K562 (cell line): ENCODE measurements around the gene PLEKHG1.

Experiments used
- BACH1 ChIP-seq: fragments of 200-800 bp; sonication (Bioruptor generic); IDR thresholded peaks from 2 replicates; pipeline ENCODE4 v1.6.1; 2016; ENCODE audit warnings: missing genetic modification characterization, missing compliant biosample characterization
- BRD9 ChIP-seq: fragments of 450-650 bp; IDR thresholded peaks from 2 replicates; pipeline ENCODE4 v1.6.1; 2018; ENCODE audit warnings: low read depth; ENCODE audit not compliant: partially characterized antibody
- CEBPB ChIP-seq: fragments of 450-650 bp; IDR thresholded peaks from 2 replicates; pipeline ENCODE4 v1.6.1; 2016; ENCODE audit warnings: missing genetic modification characterization, missing compliant biosample characterization
- CGGBP1 ChIP-seq: fragments of 250-450 bp; sonication (Bioruptor Pico); IDR thresholded peaks from 2 replicates; pipeline ENCODE4 v1.9.0; 2021; ENCODE audit warnings: mild to moderate bottlenecking
- KLF6 ChIP-seq: fragments of 250-450 bp; sonication (Bioruptor Pico); IDR thresholded peaks from 2 replicates; pipeline ENCODE4 v1.4.0; 2020; ENCODE audit warnings: mild to moderate bottlenecking, moderate library complexity, borderline replicate concordance
- MYBL2 ChIP-seq, 2 experiments: fragments of 450-650 bp in 1 of 2; sonication (generic) in 1 of 2; formaldehyde crosslinking in 1 of 2; IDR thresholded peaks; 2 replicates each; pipeline versions ENCODE4 v1.6.1 to v1.8.1; 2017 to 2022; ENCODE audit warnings: borderline replicate concordance in 1 of 2, inconsistent platforms in 1 of 2, low read depth in 1 of 2, mild to moderate bottlenecking in 1 of 2, missing genetic modification reagents in 1 of 2, moderate library complexity in 1 of 2
- POLR2A ChIP-seq: fragments of 450-650 bp; conservative IDR thresholded peaks from 2 replicates; pipeline ENCODE4 v1.6.1; 2016
- SMAD4 ChIP-seq: fragments of 250-450 bp; sonication (Bioruptor Pico); conservative IDR thresholded peaks from 2 replicates; pipeline ENCODE4 v1.8.0; 2021; ENCODE audit warnings: inconsistent platforms, mild to moderate bottlenecking, moderate library complexity
- TAF1 ChIP-seq: IDR thresholded peaks from 2 replicates; pipeline ENCODE4 v1.6.1; 2011; ENCODE audit warnings: mild to moderate bottlenecking, low read length, moderate library complexity; ENCODE audit not compliant: insufficient read depth, control insufficient read depth, severe bottlenecking; ENCODE audit errors: extremely low read depth
- TCF7L2 ChIP-seq: fragments of 150-350 bp; IDR thresholded peaks from 2 replicates; pipeline ENCODE4 v1.6.1; 2016; ENCODE audit warnings: low read depth, mild to moderate bottlenecking, low read length, moderate library complexity
- TEAD4 ChIP-seq, 2 experiments: sonication (generic) in 1 of 2; formaldehyde crosslinking in 1 of 2; IDR thresholded peaks; 2 replicates each; pipeline versions ENCODE4 v1.6.1 to v1.8.0; 2012 to 2022; ENCODE audit warnings: borderline replicate concordance in 1 of 2, inconsistent platforms in 1 of 2, low read length in 1 of 2, mild to moderate bottlenecking in 1 of 2, missing genetic modification reagents in 1 of 2
- TF ChIP-seq, protein P1 (sequence below), 3 experiments: IDR thresholded peaks in 2 of 3; conservative IDR thresholded peaks in 1 of 3; 2 replicates each; pipeline ENCODE4 v1.5.1; 2011 to 2012; ENCODE audit warnings: low read length in 3 of 3, mild to moderate bottlenecking in 3 of 3, control low read depth in 2 of 3, improper control_type of control experiment in 1 of 3, inconsistent platforms in 1 of 3, low read depth in 1 of 3, mixed read lengths in 1 of 3, moderate library complexity in 1 of 3; ENCODE audit not compliant: insufficient read depth in 2 of 3
- TF ChIP-seq, protein P2 (sequence below), 2 experiments: fragments of 450-650 bp; formaldehyde crosslinking in 1 of 2; IDR thresholded peaks; 2 replicates each; pipeline versions ENCODE4 v1.4.0 to v1.6.1; 2014 to 2020; ENCODE audit warnings: mild to moderate bottlenecking in 2 of 2, borderline replicate concordance in 1 of 2, low read depth in 1 of 2

GRCh38 chr6:150636808-150637207, 37.1 kb downstream of the PLEKHG1 start:
- no peak for TF ChIP-seq TAF1
- TF ChIP-seq CGGBP1 (CRISPR knock-in tag) = no peak
- TF ChIP-seq, protein P1, sequence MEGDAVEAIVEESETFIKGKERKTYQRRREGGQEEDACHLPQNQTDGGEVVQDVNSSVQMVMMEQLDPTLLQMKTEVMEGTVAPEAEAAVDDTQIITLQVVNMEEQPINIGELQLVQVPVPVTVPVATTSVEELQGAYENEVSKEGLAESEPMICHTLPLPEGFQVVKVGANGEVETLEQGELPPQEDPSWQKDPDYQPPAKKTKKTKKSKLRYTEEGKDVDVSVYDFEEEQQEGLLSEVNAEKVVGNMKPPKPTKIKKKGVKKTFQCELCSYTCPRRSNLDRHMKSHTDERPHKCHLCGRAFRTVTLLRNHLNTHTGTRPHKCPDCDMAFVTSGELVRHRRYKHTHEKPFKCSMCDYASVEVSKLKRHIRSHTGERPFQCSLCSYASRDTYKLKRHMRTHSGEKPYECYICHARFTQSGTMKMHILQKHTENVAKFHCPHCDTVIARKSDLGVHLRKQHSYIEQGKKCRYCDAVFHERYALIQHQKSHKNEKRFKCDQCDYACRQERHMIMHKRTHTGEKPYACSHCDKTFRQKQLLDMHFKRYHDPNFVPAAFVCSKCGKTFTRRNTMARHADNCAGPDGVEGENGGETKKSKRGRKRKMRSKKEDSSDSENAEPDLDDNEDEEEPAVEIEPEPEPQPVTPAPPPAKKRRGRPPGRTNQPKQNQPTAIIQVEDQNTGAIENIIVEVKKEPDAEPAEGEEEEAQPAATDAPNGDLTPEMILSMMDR (IDR thresholded peaks at IDR 0.05 in 2 of 3, conservative IDR thresholded peaks at IDR 0.05 in 1 of 3; ENCODE audit: insufficient read depth in 2 of 3, low read depth in 1 of 3, low read length in 3 of 3) = no peak
- TF ChIP-seq BRD9 = no peak
- TF ChIP-seq TCF7L2 = no peak
- TF ChIP-seq SMAD4 = no peak
- TF ChIP-seq, protein P2, sequence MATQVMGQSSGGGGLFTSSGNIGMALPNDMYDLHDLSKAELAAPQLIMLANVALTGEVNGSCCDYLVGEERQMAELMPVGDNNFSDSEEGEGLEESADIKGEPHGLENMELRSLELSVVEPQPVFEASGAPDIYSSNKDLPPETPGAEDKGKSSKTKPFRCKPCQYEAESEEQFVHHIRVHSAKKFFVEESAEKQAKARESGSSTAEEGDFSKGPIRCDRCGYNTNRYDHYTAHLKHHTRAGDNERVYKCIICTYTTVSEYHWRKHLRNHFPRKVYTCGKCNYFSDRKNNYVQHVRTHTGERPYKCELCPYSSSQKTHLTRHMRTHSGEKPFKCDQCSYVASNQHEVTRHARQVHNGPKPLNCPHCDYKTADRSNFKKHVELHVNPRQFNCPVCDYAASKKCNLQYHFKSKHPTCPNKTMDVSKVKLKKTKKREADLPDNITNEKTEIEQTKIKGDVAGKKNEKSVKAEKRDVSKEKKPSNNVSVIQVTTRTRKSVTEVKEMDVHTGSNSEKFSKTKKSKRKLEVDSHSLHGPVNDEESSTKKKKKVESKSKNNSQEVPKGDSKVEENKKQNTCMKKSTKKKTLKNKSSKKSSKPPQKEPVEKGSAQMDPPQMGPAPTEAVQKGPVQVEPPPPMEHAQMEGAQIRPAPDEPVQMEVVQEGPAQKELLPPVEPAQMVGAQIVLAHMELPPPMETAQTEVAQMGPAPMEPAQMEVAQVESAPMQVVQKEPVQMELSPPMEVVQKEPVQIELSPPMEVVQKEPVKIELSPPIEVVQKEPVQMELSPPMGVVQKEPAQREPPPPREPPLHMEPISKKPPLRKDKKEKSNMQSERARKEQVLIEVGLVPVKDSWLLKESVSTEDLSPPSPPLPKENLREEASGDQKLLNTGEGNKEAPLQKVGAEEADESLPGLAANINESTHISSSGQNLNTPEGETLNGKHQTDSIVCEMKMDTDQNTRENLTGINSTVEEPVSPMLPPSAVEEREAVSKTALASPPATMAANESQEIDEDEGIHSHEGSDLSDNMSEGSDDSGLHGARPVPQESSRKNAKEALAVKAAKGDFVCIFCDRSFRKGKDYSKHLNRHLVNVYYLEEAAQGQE (IDR thresholded peaks at IDR 0.05; ENCODE audit: borderline replicate concordance) = no peak
- TF ChIP-seq, protein P2 (CRISPR knock-in tag; IDR thresholded peaks at IDR 0.05; ENCODE audit: low read depth) = no peak
- no peak for TF ChIP-seq MYBL2 (IDR thresholded peaks at IDR 0.05; ENCODE audit: low read depth)
- TF ChIP-seq MYBL2 (CRISPR knock-in tag; IDR thresholded peaks at IDR 0.05; ENCODE audit: borderline replicate concordance) = no peak
- TF ChIP-seq TEAD4 (IDR thresholded peaks at IDR 0.05; ENCODE audit: low read length) = no peak
- no peak for TF ChIP-seq TEAD4 (CRISPR knock-in tag; IDR thresholded peaks at IDR 0.05; ENCODE audit: borderline replicate concordance)
- no peak for TF ChIP-seq KLF6 (CRISPR knock-in tag)
- TF ChIP-seq CEBPB (tag) = no peak
- no peak for TF ChIP-seq POLR2A
- no peak for TF ChIP-seq BACH1 (tag)
